Activated CD4-positive, alpha-beta T cell treated with anti-CD3 and anti-CD28 coated beads, Interleukin-2, amount 10 ng/mL, durations not matched to agents 24 days and 14 days (primary cell): ENCODE results near the gene TMC4. TPM values are rescaled to one million over a fixed set of nuclear protein-coding genes. Genes with fewer than 3 reads are reported as not detected.
"Not testable (repeated sequence)": the region's sequence is repeated elsewhere in the genome, so short reads cannot be mapped to it uniquely, and the experiment has no call there.

Experiments used
- DNase-seq: peaks from one replicate; pipeline ENCODE4 v3.0.0; 2022
- H3K27ac Mint-ChIP-seq: one replicate; pipeline ENCODE4 v1.8.0; 2022; ENCODE audit warnings: mild to moderate bottlenecking, mixed read lengths
- H3K27me3 Mint-ChIP-seq: one replicate; pipeline ENCODE4 v1.8.0; 2022; ENCODE audit warnings: mixed read lengths
- H3K36me3 Mint-ChIP-seq: one replicate; pipeline ENCODE4 v1.8.0; 2022; ENCODE audit warnings: low read depth, mild to moderate bottlenecking, mixed read lengths
- H3K4me1 Mint-ChIP-seq: one replicate; pipeline ENCODE4 v1.8.0; 2021; ENCODE audit warnings: mixed read lengths
- H3K4me3 Mint-ChIP-seq: one replicate; pipeline ENCODE4 v1.8.0; 2022; ENCODE audit warnings: mild to moderate bottlenecking, moderate library complexity, mixed read lengths
- H3K9me3 Mint-ChIP-seq: one replicate; pipeline ENCODE4 v1.8.0; 2021; ENCODE audit warnings: mixed read lengths
- intact Hi-C: fragments of 100-400 bp; cut with micrococcal nuclease; formaldehyde crosslinking; loops from one replicate; pipeline ENCODE4 v1.15.1; 2023
- total RNA-seq: library from RNA; stranded (reverse); gene quantifications from 2 replicates; pipeline ENCODE4 v1.2.3, GENCODE V29; 2022

TMC4 gene
- total RNA-seq = 0.54 and 1.1 TPM in 2 replicates

- Mint-ChIP-seq H3K4me1 (peaks cover 6% of the 10 kb centered on the region), H3K9me3 (no peaks in the 10 kb centered on the region), H3K27ac (no peak within 1 kb of the TSS), H3K36me3 (peaks cover 11% of the 10 kb centered on the region), H3K27me3 (no peaks in the 10 kb centered on the region), H3K4me3 (no peak within 1 kb of the TSS)
- intact Hi-C loops = no loop called here
- DNase-seq = no peak
Observed at GRCh38 chr19:54172471-54173358, at the start of gene TMC4. TMC4 (minus strand) TSS chr19:54173160; CDS start chr19:54173117, 43 bp downstream.

DNA sequence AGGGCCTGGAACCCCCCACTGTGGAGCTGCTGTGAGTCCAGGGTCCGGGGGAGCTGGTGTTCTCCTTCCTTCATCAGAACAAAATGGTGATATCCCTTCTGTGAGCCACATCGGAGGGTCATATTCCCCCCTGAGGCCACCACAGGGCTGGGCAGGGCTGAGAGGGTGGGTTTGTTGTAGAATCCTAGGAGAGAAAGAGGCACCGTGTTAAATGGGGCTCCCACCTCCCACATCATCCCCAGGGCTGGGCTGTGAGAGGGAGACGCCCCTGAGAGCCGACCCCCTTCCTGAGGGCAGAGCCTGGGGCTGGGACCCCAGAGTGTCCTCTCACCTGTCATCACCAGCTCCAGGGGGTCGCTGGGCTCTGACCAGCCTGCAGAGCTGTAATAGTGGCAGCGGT, 49.0 kb upstream of the TMC4 start:
- H3K27me3 Mint-ChIP-seq, H3K4me1 Mint-ChIP-seq, H3K9me3 Mint-ChIP-seq, H3K36me3 Mint-ChIP-seq, H3K27ac Mint-ChIP-seq, intact Hi-C loops, H3K4me3 Mint-ChIP-seq: not testable (repeated sequence)
- peak; percentile 58 for DNase-seq

DNA sequence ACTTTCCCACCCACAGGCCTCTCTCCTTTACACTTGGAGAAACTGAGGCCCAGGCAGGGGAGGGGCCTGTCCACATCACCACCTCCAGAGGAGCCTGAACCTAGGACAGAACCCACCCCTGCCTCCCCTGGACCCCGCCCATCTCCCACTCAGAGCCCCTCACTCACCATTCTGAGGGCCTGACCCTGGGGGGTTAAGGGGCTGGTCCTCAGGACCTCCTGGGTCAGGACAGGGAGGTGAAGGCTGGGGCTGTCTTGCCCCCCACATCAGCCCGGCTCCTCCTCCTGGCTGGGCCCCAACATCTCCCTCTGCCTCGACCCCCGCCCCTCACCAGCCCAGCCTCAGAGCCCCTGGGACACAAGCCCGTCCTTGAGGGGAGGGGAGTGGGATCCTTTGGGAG, 46.7 kb upstream of the TMC4 start:
- DNase-seq, intact Hi-C loops, H3K4me1 Mint-ChIP-seq, H3K4me3 Mint-ChIP-seq, H3K9me3 Mint-ChIP-seq, H3K36me3 Mint-ChIP-seq, H3K27ac Mint-ChIP-seq, H3K27me3 Mint-ChIP-seq: not testable (repeated sequence)

DNA sequence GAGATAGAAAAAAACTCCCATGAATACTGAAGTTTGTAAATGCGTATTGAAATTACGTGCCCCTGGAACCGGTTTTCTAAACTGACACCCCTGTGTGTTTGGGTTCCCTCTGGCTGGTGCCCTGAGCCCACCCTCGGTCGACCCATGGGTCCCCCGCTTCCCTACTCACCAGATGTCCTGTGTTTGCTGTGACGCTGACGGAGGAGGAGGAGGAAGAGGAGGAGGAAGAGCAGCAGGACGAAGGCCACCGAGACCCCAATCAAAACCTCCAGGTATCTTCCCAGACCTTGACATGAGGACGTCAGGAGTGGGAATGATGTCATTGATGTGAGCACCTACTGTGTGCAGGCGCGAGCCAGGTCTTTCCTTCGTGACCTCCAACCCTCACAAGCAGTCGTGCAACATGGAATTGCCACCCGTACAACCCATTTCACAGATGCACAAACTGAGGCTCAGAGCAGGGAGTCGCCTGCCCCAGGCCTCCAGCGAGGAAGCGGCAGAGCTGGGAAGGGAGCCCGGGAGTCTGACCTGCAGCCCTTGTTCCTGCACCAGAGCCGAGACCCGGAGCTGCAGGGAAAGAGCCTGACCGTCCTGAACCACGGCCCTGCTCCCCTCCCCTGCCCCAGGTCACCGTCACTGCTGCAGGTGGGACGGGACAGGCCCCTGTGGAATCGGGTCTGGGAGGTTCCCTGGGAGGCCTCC, 46.2 kb upstream of the TMC4 start:
- peaks cover 9% of the 10 kb centered on the region for H3K4me1 Mint-ChIP-seq
- H3K36me3 Mint-ChIP-seq = peaks cover 7% of the 10 kb centered on the region
- H3K27me3 Mint-ChIP-seq = peaks cover 6% of the 10 kb centered on the region
- no peak for DNase-seq
- H3K9me3 Mint-ChIP-seq = no peaks in the 10 kb centered on the region
- intact Hi-C loops = no loop called here
- no peak overlapping the region for H3K4me3 Mint-ChIP-seq
- no peak overlapping the region for H3K27ac Mint-ChIP-seq

DNA sequence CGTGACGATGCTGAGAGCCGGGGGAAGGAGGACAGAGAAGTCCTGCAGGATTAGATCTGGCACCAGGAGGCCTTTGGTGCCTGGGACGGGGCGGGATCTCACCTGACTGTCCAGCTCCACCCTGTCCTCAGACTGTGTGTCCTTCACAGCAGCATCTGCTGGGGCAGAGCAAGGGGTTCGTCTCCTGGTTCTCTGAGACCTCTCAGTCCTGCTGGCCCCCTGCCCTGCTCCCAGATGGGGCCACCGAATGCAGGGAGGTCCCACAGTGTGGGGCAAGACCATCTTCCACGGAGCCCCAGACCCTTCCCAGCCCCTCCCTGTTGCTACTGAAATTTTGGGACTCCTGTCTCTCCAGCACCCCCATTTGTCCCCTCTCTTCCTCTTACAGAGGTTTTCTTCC, 45.3 kb upstream of the TMC4 start:
- Mint-ChIP-seq H3K36me3 (peaks cover 9% of the 10 kb centered on the region), H3K9me3 (no peaks in the 10 kb centered on the region), H3K4me1 (peaks cover 8% of the 10 kb centered on the region), H3K4me3 (no peak overlapping the region), H3K27ac (no peak overlapping the region), H3K27me3 (peaks cover 4% of the 10 kb centered on the region)
- intact Hi-C loops = no loop called here
- peak; percentile 51 for DNase-seq

- H3K27me3 Mint-ChIP-seq, intact Hi-C loops, H3K4me3 Mint-ChIP-seq, H3K27ac Mint-ChIP-seq, H3K9me3 Mint-ChIP-seq, DNase-seq, H3K4me1 Mint-ChIP-seq: not testable (repeated sequence)
- H3K36me3 Mint-ChIP-seq = peaks cover 13% of the 10 kb centered on the region
Observed at GRCh38 chr19:54217517-54218247, 44.7 kb upstream of the TMC4 start.

DNA sequence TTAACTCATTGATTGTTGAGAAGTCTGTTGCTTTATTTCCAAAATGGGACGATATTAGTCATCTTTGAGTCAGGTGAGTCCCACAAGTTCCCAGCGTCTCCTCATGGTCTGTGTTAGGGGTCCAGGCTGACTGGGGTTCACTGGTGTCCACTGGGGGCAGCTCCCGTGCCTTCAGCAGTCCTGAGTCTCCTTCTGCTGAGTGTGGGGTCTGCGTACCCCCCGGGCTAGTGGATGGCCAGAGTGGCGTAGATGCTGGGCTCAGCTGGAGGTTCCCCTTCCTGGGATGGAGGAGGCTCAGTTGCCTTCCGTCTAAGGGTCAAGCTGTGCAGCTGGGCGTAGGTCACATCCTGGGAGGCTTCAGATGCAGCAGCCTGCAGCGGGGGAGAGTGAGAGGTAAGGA, 43.9 kb upstream of the TMC4 start:
- DNase-seq = no peak
- Mint-ChIP-seq H3K4me1 (peaks cover 5% of the 10 kb centered on the region), H3K36me3 (peaks cover 16% of the 10 kb centered on the region), H3K4me3 (no peak overlapping the region), H3K27me3 (no peaks in the 10 kb centered on the region), H3K27ac (no peak overlapping the region), H3K9me3 (no peaks in the 10 kb centered on the region)
- intact Hi-C loops = no loop called here

GRCh38 chr19:54214734-54215133, 41.8 kb upstream of the TMC4 start:
- peaks cover 19% of the 10 kb centered on the region for H3K4me1 Mint-ChIP-seq
- H3K4me3 Mint-ChIP-seq, intact Hi-C loops, H3K27ac Mint-ChIP-seq, DNase-seq, H3K27me3 Mint-ChIP-seq, H3K9me3 Mint-ChIP-seq: not testable (repeated sequence)
- H3K36me3 Mint-ChIP-seq = peaks cover 32% of the 10 kb centered on the region

GRCh38 chr19:54214217-54214616, 41.3 kb upstream of the TMC4 start:
- H3K9me3 Mint-ChIP-seq, H3K4me3 Mint-ChIP-seq, DNase-seq, H3K27ac Mint-ChIP-seq, intact Hi-C loops, H3K27me3 Mint-ChIP-seq: not testable (repeated sequence)
- H3K4me1 Mint-ChIP-seq = peaks cover 24% of the 10 kb centered on the region
- H3K36me3 Mint-ChIP-seq = peaks cover 36% of the 10 kb centered on the region

DNA sequence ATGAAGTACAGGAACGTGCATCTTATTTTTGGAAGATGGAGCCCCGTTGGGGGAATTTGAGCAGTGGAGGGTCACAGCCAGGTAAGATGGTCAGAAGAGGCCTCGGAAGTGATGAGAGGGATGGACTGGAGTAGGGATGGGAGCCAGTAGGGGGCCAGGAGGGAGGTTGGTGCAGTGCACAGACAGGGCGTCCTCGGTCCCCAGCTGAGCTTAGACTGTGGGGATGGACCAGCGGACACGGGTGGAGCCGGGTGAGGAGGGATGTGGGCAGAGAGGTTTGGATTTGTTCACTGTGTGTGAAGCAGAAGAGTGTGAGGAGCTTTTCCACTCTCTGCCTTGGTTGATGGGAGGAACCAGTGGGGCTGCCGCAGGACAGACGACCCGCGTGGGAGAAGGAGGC, 38.3 kb upstream of the TMC4 start:
- DNase-seq = no peak
- peaks cover 51% of the 10 kb centered on the region for H3K4me1 Mint-ChIP-seq
- H3K27me3 Mint-ChIP-seq = no peaks in the 10 kb centered on the region
- H3K4me3 Mint-ChIP-seq = peak overlapping the region; percentile 73
- H3K27ac Mint-ChIP-seq = peak overlapping the region; percentile 90
- intact Hi-C loops = loop anchor here (2.0 kb wide), 1 partner anchor 344 kb away; the partner anchor contains the start of gene MYADM
- H3K36me3 Mint-ChIP-seq = peaks cover 59% of the 10 kb centered on the region
- H3K9me3 Mint-ChIP-seq = peaks cover 4% of the 10 kb centered on the region

- intact Hi-C loops = loop anchor here (1.0 to 10.0 kb wide), 6 partner anchors 21 to 1045 kb away; partner anchors contain the start of genes LENG8, MYADM and PPP6R1
- Mint-ChIP-seq H3K4me3 (peak overlapping the region; percentile 66), H3K4me1 (peaks cover 58% of the 10 kb centered on the region), H3K27ac (peak overlapping the region; percentile 90), H3K27me3 (no peaks in the 10 kb centered on the region), H3K36me3 (peaks cover 68% of the 10 kb centered on the region), H3K9me3 (peaks cover 4% of the 10 kb centered on the region)
- DNase-seq = peak; percentile 62
Observed at GRCh38 chr19:54209811-54210494, 37.0 kb upstream of the TMC4 start.

- Mint-ChIP-seq H3K4me1 (peaks cover 64% of the 10 kb centered on the region), H3K27me3 (no peaks in the 10 kb centered on the region), H3K4me3 (peak overlapping the region; percentile 19), H3K27ac (peak overlapping the region; percentile 90), H3K36me3 (peaks cover 75% of the 10 kb centered on the region), H3K9me3 (peaks cover 4% of the 10 kb centered on the region)
- intact Hi-C loops = loop anchor here (5.0 to 10.0 kb wide), 3 partner anchors 236 to 1046 kb away; partner anchors contain the start of genes LENG8 and PPP6R1
- DNase-seq = peak; percentile 58
Observed at GRCh38 chr19:54209058-54209810, 36.3 kb upstream of the TMC4 start.

DNA sequence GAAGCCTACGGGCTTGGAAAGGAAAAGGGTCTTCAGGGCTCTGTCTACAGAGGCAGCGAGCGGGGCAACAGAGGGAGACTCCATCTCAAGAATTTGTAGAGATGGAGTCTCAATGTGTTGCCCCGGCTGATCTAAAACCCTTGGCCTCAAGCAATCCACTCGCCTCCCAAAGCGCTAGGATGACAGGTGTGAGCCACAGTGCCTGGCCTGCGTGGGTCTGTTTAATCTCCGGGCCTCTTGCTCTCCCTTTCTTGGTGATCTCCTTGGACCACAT, 35.8 kb upstream of the TMC4 start:
- Mint-ChIP-seq H3K9me3 (peaks cover 4% of the 10 kb centered on the region), H3K36me3 (peaks cover 80% of the 10 kb centered on the region), H3K4me1 (peaks cover 67% of the 10 kb centered on the region), H3K27ac (peak overlapping the region; percentile 95), H3K4me3 (peak overlapping the region; percentile 95), H3K27me3 (no peaks in the 10 kb centered on the region)
- DNase-seq = no peak
- intact Hi-C loops = loop anchor here (1.0 to 10.0 kb wide), 4 partner anchors 8 to 1046 kb away; partner anchors contain the start of genes LENG8, PPP6R1 and RPS9
